ENCODE measurements around the gene SYT17. TPM values are rescaled to one million over a fixed set of nuclear protein-coding genes. Genes with fewer than 3 reads are reported as not detected.

The SYT17 gene, protein sequence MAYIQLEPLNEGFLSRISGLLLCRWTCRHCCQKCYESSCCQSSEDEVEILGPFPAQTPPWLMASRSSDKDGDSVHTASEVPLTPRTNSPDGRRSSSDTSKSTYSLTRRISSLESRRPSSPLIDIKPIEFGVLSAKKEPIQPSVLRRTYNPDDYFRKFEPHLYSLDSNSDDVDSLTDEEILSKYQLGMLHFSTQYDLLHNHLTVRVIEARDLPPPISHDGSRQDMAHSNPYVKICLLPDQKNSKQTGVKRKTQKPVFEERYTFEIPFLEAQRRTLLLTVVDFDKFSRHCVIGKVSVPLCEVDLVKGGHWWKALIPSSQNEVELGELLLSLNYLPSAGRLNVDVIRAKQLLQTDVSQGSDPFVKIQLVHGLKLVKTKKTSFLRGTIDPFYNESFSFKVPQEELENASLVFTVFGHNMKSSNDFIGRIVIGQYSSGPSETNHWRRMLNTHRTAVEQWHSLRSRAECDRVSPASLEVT
- total RNA-seq = 7.3 TPM

DNA sequence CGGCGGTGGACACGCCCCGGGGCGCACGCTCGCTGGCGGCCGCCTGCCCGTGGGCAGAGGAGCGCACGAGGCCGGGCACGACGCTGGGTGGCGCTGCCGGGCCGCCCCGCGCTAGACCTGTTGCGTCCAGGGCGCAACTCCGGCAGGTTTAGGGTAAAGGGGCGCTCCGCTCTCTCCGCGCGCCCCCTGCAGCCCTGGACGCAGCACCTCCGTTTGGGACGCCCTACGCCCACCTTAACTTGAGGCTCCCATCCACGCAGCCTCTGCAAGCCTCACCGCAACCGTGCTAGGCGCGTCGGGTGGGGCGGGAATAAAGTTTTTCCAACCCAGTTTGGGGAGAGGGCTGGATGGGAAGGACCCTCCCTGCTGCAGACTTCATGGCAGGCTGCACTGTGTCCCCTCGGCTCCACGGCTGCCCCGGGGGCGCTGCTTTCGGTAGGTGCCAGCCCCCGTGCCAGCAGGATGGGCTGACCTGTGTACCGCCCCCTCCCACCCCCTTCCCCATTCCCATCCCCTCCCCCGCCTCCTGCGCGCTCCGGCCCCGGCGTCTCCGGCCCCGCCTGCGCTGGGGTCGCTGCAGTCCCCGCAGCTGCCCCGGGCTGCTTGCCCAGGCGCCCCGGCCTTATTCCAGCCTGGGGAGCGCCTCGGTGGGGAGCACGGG, at the start of gene SYT17:
Gene SYT17 (plus strand): TSS at position 531 of the 661 bp plus-strand sequence. CDS start 407 bp downstream, outside the sequence.

DNA sequence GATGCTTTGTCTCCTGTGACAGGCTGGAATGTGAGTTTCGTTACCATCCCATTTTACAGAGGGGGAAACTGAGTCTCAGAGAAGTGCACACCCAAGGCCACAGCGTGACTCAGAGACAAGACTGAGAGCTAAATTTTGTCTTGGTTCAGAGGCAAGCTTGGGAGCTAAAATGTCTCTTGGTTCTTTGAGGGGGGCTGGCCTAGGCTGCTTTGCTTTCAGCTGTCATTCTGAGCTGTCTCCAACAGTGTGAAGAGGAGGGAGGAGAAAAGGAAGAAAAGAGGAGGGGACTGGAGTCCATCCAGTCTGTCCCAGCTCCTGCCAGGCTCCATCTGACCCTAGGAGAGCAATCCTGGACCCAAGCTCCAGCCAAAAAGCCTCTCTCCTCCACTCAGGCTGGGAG, 117.4 kb downstream of the SYT17 start, which contains the start of gene CLEC19A:
Gene CLEC19A (plus strand): TSS at position 301 of the 400 bp plus-strand sequence. CDS start 121 bp downstream, outside the sequence.

Other genes starting within 250 kb of the SYT17 start
- gene SMG1, start 241.8 kb upstream of the SYT17 start, total RNA-seq = 84.3 TPM
- 1.9 TPM for gene TMC7, start 184.3 kb upstream of the SYT17 start, total RNA-seq
- gene COQ7, start 100.6 kb upstream of the SYT17 start, total RNA-seq = 35.2 TPM
- gene ITPRIPL2, start 54.3 kb upstream of the SYT17 start, total RNA-seq = 37.5 TPM
- gene CLEC19A, start 117.5 kb downstream of the SYT17 start, total RNA-seq = 0.18 TPM
- gene TMC5, start 249.6 kb downstream of the SYT17 start, total RNA-seq = 1.1 TPM

Measured in metanephros (tissue), 1 donor.